HG02970 (cell line): ENCODE results near the gene SYAP1.
A peak's percentile ranks its signal among the peaks of the same experiment; 100 is the strongest.
"Not testable (repeated sequence)": the region's sequence is repeated elsewhere in the genome, so short reads cannot be mapped to it uniquely, and the experiment has no call there.

ENCODE experiments used
- ATAC-seq: cut with Tn5 transposase; IDR thresholded peaks from one replicate; pipeline ENCODE4 v1.9.1; 2021; ENCODE audit warnings: mild to moderate bottlenecking, moderate library complexity, moderate number of reproducible peaks; ENCODE audit not compliant: unreplicated experiment, low FRiP score

Gene SYAP1

DNA sequence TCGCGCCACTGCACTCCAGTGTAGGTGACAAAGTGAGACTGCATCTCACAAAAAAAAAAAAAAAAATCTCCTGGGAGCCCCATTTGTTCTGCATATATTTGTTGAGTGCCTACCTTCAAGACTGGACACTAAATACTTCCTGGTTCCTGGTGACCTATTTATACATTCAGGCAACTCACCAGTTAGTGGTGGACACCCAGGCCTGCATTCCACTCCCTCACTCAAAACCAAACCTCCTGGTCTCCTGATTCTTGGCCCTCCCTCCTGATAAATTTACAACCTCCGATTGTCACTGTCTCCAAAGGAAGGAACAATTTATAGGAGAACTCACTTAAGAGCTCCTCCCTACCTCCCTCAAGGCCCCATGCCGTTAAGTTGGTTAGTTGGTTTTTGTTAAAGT, 3.1 kb downstream of the SYAP1 start:
- ATAC-seq: no peak

DNA sequence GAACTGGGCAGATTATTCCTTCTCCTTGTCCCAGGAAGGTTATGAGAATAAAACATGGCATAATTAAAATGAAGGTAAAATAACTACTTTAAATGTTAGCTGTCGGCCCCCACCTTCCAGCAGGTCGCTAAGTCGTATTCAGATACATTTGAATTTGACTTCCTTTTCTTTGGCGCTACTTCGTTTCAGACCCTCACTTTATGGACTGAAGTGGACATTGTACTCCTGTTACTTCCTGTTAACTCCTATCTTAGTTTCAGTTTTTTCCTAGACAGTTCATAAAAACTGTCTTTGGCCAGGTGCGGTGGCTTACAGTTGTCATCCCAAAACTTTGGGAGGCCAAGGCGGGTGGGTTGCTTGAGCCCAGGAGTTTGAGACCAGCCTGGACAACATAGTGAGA, 5.7 kb downstream of the SYAP1 start:
- ATAC-seq: no peak

DNA sequence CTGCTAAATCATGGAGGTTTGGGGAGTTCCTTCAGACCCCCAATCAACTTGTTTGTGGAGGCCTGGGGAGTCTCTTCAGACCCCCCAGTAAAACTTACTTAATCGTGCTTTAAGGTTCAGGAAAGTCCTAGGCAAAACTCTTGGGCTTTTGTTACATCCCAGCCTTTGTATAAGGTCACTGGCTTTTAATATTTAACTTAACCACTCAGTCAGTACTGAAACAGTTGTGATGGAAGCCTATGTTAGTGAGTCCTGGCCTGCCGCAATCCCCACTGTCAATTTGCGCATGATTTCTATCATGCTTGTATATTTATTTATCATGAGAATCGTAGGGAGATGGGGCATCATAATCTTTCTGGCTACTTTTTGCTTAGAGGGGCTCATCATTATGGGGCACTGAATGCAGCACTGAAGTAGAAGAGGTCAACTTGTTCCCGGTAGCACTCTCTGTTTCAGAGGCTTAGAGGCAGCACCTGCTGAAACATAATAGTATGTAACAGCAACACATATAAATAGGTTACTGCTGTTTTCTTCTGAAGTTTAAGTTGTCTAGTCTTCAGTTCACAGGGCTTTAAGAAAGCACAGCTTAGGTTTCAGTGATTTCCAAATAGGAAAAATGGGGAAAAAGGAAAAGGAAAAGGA, 7.1 kb downstream of the SYAP1 start:
- ATAC-seq: peak; percentile 50

DNA sequence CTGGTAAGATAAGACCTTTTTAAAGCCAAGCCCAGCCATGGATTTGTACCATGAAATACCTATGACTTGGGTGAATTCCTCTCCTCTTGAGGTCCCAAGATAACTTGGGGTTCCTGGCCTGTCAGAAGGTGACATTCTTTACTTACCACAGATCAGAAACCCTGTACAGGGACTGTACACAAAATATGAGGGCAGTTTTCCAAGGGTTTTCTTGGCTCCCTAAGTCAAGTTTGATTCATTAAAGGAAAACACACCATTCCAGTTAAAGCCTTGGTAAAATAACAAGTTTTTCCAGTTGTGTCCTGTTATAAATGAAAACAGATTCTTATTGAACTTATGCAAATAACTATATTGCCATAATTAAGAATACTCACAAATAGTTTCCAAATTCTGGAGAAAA, 8.2 kb downstream of the SYAP1 start:
- ATAC-seq: no peak

DNA sequence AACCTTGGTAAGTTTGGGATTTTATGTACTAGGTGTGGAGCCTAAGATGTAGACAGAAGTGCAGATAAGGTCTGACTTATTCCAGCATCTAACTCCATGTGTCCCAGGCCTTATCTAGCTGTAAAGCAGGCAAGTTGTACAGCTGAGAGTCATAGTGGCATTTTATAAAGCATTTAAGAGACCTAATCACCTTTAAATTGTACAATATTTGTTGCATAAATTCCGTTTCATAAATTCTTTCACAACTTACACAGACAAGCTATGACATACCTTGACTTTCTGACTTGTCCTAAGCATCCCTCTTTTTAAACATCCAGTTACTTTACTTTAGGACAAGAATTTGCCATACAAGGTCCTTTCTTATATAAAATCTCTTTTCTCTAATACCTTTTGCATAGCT, 11.0 kb downstream of the SYAP1 start:
- ATAC-seq: no peak

DNA sequence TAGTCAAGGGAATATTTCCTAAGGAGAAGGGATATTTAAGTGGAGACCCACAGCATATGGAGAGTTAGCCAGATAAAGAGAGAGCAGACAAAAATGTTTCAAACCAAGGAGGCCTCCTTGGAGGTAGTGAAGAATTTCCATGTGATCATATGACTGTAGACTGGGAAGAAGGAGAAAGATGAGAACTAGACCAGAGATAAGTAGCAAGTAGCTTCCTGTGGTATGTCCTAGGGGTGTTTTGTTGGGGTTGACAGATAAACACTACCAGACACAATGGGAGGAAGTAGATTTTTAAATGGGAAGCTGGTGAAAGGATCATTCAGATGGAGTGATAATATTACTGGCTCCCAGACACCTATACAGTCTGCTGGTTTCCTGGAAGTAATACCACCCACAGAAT, 13.6 kb downstream of the SYAP1 start:
- ATAC-seq: no peak

DNA sequence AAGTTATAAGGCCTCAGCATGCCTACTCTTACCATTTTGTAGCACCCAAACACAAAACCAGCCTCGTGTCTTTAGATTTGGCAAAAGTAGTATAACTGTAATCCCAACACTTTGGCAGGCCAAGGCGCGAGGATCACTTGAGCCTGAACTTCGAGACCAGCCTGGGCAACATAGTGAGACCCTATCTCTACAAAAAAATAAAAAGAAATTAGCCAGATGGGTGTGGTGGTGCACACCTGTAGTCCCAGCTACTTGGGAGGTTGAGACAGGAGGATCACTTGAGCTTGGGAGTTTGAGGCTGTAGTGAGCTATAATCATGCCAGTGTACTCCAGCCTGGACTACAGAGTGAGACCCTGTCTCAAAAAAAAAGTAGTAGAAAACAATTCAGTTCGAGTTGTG, 17.6 kb downstream of the SYAP1 start:
- ATAC-seq: no peak

DNA sequence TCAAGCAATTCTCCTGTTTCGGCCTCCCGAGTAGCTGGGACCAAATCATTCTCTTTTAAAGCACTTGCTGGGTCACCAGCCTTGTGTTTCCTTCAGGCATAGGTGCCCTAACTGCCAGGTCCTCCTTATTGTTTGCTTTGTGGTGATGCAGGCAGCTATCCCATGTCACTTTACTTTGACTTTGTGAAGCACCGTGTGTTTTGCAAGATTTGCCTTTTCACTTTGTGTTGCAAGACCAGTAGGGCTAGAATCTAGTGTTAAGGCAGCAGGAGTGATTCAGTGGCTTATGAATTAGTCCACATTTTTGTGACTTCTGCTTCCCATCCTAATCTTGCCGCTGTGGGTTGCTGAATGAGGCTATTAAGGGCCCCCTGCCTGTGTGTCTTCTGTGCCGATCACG, 20.2 kb downstream of the SYAP1 start:
- no peak for ATAC-seq

DNA sequence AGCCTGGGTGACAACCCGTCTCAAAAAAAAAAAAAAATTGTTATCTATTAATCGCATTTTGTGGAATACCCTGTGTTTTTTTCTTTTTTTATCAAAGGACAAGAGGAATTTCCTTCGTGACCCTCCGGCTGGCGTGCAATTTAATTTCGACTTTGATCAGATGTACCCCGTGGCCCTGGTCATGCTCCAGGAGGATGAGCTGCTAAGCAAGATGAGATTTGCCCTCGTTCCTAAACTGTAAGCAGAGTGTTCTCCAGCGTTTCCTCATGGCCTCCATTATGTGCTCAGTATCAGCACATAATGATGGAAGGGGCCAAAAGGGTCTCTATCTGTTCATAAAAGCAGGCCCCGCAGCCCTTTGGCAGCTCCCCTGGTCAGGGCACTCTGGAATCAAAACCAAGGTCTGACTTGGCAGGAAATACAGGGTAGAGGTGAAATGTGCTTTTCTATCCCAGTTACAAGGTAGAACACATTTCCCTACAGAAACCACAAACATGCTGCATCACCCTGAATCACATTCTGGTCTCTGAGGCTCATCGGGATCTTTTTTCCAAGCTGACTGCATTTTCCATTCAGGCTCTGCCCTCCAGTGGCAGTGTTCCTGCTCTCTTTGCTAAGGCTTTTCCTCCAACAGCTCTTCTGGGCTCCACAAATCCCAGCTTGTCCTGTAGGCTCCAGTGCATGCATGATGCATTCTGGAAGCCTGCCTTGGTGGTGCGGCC, 24.4 kb downstream of the SYAP1 start:
- ATAC-seq: no peak

DNA sequence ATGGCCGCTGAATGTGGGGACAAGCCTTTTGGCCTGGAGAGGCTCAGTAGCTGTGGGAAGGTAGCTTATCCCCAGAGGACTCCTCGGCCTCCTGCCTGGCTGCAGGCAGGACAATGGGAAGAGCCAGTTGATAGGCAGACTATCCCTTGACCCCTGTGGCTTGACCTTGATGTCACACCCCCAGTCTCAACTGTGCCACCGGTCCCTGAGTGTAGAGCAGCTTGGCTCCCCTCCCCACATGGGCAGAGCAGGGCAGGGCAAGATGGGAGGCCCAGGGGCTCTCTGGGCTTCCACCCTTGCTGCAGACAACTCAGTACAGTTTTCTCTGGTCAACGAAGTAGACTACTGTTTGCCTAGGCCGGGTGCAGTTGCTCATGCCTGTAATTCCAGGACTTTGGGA, 25.7 kb downstream of the SYAP1 start:
- no peak for ATAC-seq

DNA sequence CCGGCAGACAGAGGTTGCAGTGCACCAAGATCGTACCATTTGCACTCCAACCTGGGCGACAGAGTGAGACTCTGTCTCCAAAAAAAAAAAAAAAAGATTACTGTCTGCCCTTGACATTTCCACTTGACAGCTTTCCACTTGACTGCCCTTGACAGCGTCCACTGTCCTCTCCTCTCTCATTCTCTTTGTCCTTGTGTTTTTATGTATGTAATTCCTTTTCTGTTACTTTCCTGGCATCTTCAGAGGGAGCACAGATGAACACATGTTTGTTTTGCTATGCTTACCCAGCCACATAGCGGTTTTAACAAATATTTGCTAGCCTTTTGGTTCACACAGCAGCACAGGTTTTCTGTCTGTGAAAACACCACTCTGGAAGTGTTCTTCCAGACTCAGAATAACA, 26.2 kb downstream of the SYAP1 start:
- ATAC-seq: no peak

DNA sequence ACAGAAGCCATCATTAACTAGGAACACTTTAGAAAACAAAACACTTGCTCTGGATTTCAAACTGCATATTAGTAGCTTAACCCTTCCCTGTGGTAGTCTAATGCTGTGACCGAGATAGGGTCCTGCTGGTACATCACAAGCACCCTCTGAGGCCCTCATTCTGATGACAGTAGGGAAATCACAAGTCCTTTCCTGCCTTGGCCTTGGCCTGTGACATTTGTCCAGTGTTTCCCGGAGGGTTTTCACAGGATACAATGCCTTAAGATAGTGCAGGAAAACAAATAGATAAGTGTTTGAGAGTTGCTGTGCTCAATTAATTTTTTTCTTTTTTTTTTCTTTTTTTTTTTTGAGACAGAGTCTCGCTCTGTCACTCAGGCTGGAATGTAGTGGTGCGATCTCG, 29.0 kb downstream of the SYAP1 start:
- ATAC-seq: no peak

DNA sequence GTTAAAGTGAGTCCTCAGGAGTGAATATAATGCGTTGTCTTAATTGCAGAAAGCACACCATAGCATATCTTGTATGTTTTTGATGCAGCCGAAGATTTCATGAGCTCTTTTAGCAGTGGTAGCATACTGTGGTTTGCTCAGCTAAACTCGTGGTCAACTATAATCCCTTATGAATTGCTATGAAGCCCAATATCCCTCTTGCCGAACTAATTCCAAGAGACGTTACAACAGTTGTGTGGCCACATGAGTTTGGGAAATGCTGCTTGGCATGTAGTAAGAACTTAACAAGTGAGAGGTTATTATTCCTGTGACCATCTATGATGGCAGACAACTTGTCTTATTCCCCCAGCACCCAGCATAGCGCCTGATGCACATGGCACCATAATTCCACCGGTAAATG, 30.7 kb downstream of the SYAP1 start:
- no peak for ATAC-seq

DNA sequence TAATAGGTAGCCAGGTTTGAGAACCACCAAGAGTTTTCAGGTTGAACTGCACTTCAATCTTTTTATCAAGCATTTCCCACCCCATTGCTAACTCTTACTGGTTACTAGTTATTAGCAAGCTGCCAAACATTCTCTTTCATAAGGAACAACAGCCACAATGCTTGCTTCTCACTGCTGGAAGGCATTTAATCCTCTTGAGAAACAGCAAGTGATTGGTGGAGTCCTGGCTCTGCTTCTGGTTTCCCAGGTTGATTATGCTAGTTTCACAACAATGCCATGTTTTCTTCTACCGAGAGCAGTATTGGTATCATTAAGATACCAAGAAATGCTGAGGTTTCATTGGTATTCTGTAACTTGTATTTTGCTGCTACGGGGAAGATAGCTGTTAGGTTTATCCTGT, 34.6 kb downstream of the SYAP1 start:
- ATAC-seq: no peak

DNA sequence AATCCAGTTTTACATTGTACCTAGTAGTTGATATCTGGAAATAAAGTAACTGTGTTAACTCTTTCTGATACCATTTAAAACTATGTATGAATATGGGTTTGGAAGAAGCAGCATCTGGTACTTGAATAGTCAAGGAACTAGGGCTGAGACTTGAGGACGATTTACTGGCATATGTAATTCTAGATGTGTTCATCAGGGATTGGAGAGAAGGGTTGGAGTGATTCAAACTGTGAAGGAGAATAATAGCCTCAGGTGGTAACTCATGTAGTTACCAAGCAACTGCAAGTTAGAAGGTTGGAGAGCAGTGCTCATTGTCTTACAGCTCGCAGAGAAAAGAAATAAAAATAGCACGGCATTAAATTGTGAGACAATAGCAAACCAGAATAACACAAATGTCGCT, 37.3 kb downstream of the SYAP1 start:
- no peak for ATAC-seq

DNA sequence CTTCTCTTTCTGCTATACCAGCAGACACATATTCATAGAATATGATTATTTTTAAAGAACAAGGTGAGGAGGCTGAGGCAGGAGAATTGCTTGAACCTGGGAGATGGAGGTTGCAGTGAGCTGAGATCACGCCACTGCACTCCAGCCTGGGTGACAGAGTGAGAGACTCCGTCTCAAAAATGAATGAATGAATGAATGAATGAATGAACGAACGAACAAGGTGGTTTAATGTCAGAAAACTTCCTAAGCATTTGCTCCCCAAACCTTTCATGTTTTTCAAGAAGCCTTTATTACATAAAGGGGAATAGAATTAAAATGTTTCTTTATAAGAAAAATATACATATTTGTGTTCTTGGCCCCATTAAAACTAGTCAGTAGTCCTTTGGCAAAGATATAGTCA, 42.1 kb downstream of the SYAP1 start:
- not testable (repeated sequence) for ATAC-seq

DNA sequence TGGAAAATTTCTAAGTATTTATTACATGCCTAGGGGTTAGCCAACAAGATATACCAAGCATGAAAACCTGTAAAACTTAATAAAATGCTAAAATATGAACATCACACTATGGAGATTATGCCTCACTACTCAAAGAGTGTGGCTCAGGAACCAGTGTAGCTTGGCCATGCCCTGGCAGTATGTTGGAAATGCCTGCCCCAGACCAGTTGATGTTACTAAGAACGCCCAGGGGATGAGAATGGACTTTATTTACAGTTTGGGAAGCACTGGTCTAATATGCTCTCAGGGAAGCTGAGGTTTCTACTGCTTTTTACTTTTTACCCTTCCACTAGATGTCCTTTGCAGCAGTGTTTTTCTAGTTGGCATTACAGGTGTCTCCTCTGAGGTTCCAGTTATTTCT, 43.2 kb downstream of the SYAP1 start:
- ATAC-seq: no peak

DNA sequence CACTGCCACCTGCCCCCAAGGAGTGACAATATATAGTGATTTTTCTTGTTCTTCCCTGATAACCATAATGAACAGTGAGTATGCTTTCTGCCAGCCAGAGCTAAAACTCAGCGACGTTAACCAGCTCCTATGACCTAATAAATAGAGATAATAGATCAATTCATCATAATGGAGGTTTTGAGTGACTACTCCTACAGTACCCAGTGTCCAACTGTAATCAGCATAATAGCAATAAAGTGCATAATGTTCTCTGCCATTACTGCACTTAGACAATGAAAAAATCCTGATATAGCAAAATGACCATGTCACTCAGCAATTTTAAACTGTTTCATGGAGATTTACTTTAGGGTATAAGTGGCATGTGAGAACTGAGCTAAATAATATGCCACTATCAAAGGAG, 46.2 kb downstream of the SYAP1 start:
- ATAC-seq: no peak

DNA sequence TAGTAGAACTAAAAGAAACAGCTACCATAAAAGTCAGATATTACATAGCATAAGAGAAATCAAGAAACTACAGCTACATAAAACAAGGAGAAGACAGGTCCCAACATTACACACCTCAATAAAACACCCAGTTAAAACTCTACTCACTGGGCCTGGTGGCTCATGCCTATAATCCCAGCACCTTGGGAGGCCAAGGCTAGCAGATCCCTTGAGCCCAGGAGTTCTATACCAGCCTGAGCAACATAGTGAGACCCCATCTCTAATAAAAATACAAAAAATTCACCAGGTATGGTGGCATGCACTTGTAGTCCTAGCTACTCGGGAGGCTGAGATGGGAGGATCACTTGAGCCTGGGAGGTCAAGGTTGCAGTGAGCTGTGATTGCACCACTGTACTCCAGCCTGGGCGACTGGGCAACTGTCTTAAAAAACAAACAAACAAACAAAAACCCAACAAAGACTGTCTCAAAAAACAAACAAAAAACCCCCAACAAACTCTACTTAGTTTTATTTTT, 51.6 kb downstream of the SYAP1 start:
- ATAC-seq: no peak

DNA sequence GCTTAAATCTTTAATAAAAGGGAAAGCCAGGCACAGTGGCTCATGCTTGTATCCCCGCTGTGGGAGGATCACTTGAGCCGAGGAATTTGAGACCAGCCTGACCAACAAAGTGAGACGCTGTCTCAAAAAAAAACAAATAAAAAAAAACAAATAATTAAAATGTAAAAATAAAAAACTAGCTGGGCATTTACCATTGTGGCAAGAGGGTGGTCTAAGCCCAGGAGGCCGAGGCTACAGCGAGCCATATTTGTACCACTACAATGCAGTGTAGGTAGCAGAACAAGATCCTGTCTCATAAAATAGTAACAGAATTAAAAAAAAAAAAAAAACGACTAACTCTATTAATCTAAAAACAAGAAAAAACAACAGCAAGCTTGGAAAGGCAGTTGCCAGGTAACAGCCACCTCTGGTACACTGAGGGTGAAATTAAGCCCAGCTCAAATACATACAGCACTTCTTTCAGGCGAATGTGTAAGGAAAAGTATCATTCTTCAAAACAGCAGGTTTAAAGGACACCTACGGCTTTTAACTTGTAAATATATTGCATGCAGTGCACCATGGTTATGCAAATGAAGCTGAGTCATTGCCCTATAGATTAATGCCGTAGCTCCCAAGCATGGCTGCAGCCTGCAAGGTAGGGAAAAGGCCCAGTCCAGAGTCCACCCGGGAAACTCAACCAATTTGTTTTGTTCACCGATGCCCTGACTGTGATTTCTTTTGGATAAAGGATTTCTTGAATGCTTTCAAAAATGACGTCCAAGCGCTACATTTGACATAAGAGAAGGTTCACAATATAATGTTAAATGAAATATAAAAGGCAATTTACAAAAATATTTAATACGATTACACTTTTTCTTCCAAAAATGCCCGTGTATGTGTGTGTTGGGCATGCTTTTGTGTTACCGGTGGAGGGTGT, 52.3 kb downstream of the SYAP1 start:
- no peak for ATAC-seq

DNA sequence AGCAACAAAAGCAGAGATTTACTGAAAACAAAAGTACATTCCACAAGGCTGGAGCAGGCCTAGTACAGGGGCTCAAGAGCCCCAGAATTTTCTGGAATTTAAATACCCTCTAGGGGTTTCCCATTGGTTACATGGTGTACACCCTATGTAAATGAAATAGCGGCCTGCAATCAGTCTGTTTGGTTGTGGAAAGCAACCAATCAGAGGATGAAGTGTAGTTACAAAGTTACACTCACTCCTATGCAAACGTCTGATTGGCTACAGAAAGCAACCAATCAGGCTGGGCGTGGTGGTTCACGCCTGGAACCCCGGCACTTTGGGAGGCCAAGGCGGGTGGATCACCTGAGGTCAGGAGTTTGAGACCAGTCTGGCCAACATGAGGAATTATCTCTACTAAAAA, 53.0 kb downstream of the SYAP1 start:
- ATAC-seq: no peak
